ENCODE results near the gene TMEM35B.
"Not testable (repeated sequence)": the region's sequence is repeated elsewhere in the genome, so short reads cannot be mapped to it uniquely, and the experiment has no call there.

GRCh38 chr1:34985609-34985904 is 410 bp upstream of the TMEM35B start:
- not testable (repeated sequence) for TF ChIP-seq ETV6 (IDR thresholded peaks at IDR 0.05; ENCODE audit: borderline replicate concordance in 1 of 2, low read depth in 2 of 2, low read length in 1 of 2); ETV6 (CRISPR knock-in tag; IDR thresholded peaks at IDR 0.05; ENCODE audit: borderline replicate concordance); SMARCA5 (IDR thresholded peaks at IDR 0.05)
- TF ChIP-seq, protein P1, sequence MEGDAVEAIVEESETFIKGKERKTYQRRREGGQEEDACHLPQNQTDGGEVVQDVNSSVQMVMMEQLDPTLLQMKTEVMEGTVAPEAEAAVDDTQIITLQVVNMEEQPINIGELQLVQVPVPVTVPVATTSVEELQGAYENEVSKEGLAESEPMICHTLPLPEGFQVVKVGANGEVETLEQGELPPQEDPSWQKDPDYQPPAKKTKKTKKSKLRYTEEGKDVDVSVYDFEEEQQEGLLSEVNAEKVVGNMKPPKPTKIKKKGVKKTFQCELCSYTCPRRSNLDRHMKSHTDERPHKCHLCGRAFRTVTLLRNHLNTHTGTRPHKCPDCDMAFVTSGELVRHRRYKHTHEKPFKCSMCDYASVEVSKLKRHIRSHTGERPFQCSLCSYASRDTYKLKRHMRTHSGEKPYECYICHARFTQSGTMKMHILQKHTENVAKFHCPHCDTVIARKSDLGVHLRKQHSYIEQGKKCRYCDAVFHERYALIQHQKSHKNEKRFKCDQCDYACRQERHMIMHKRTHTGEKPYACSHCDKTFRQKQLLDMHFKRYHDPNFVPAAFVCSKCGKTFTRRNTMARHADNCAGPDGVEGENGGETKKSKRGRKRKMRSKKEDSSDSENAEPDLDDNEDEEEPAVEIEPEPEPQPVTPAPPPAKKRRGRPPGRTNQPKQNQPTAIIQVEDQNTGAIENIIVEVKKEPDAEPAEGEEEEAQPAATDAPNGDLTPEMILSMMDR (IDR thresholded peaks at IDR 0.05 in 2 of 3, conservative IDR thresholded peaks at IDR 0.05 in 1 of 3; ENCODE audit: insufficient read depth in 2 of 3, low read depth in 1 of 3, low read length in 3 of 3), result not testable (repeated sequence)
